Endothelial cell of umbilical vein (primary cell): ENCODE results near the gene IGFBP7.

Source experiments
- CTCF ChIP-seq, 2 donors: IDR thresholded peaks; 1 replicate in 1 of 2; 2 replicates in 1 of 2; pipeline ENCODE4 v1.5.1; 2011; ENCODE audit warnings: low read length in 2 of 2, mild to moderate bottlenecking in 2 of 2, moderate library complexity in 2 of 2, control low read depth in 1 of 2, inconsistent platforms in 1 of 2, low read depth in 1 of 2; ENCODE audit not compliant: insufficient read depth in 1 of 2; ENCODE audit errors: extremely low read depth in 1 of 2
- EZH2 ChIP-seq: IDR thresholded peaks from 2 replicates; pipeline ENCODE4 v1.6.1; 2012; ENCODE audit warnings: borderline replicate concordance, low read depth, mild to moderate bottlenecking, moderate library complexity, low read length, inconsistent platforms; ENCODE audit not compliant: severe bottlenecking
- FOS ChIP-seq: IDR thresholded peaks from 2 replicates; pipeline ENCODE4 v1.6.1; 2011; ENCODE audit warnings: mild to moderate bottlenecking, low read length, moderate library complexity, borderline replicate concordance; ENCODE audit not compliant: insufficient read depth
- GATA2 ChIP-seq: IDR thresholded peaks from 2 replicates; pipeline ENCODE4 v1.7.0; 2011; ENCODE audit warnings: low read depth, mild to moderate bottlenecking, moderate library complexity, mixed read lengths, low read length; ENCODE audit not compliant: insufficient read length, insufficient read depth
- JUN ChIP-seq: IDR thresholded peaks from 2 replicates; pipeline ENCODE4 v1.6.1; 2011; ENCODE audit warnings: borderline replicate concordance, low read depth; ENCODE audit not compliant: insufficient read length, insufficient read depth
- POLR2A ChIP-seq: IDR thresholded peaks from 2 replicates; pipeline ENCODE4 v1.6.1; 2012; ENCODE audit warnings: low read depth, mild to moderate bottlenecking, control low read depth, low read length
- POLR2AphosphoS5 ChIP-seq: IDR thresholded peaks from 2 replicates; pipeline ENCODE4 v1.6.1; 2012; ENCODE audit warnings: low read depth, mild to moderate bottlenecking, control low read depth, low read length, moderate library complexity; ENCODE audit not compliant: insufficient read depth
- TF ChIP-seq, protein P1 (sequence below): IDR thresholded peaks from 2 replicates; pipeline ENCODE4 v1.6.1; 2011; ENCODE audit not compliant: insufficient read depth, insufficient read length

DNA sequence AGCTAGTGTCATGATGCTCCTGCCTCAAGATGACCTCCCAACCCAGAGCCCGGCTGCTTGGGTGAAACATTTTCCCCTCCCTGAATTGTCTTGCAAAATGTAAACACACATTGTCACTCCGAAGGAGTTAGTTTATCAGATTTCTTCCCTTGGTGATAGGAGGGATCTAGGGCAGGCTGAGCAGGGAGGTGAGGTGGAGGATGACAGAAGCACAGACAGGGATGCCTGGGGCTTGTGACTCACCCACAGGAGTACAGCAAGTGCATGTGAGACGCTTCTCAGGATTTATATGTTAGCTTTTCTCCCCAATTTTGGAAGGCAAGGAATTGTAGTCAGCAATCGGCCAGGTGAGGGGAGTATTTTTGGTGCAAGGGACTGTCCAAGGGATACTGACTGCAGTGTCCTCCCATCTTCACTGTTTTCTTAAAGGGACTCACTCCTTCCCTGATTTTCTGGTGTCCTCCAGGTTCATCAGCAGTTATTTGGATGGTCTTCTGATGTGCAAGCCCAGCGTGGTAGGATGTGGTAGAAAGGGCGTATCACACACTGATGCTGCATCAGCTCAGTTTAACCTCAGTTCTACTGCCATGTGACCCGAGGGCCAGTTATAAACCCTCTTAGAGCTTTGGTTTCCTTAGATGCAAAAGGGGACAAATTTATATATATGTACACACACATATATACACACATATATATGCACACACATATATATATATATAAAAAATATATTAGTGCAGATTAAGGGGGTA is 46.2 kb upstream of the IGFBP7 start:
- no peak for TF ChIP-seq CTCF (IDR thresholded peaks at IDR 0.05; ENCODE audit: extremely low read depth in 1 of 2, insufficient read depth in 1 of 2, low read depth in 1 of 2, low read length in 2 of 2)
- no peak for TF ChIP-seq POLR2A
- no peak for TF ChIP-seq GATA2
- no peak for TF ChIP-seq POLR2AphosphoS5
- TF ChIP-seq FOS = no peak
- no peak for TF ChIP-seq JUN
- TF ChIP-seq, protein P1, sequence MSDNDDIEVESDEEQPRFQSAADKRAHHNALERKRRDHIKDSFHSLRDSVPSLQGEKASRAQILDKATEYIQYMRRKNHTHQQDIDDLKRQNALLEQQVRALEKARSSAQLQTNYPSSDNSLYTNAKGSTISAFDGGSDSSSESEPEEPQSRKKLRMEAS = no peak
- TF ChIP-seq EZH2 = no peak
